Esophagus muscularis mucosa (tissue), 4 donors: ENCODE data around the gene GNAI1. TPM values are rescaled to one million over a fixed set of nuclear protein-coding genes. Genes with fewer than 3 reads are reported as not detected.

Experiments used
- DNase-seq: peaks from one replicate; pipeline ENCODE4 v3.0.0-alpha.2; 2017; ENCODE audit errors: extremely low spot score
- H3K27ac ChIP-seq, 4 donors: fragments of 200-600 bp; sonication (generic); replicated peaks in 1 of 4; 1 replicate in 3 of 4; 2 replicates in 1 of 4; pipeline ENCODE4 v1.5.1; 2016 to 2019; ENCODE audit warnings: mild to moderate bottlenecking in 1 of 4
- H3K27me3 ChIP-seq, 4 donors: fragments of 200-600 bp; sonication (generic); one replicate each; pipeline versions ENCODE4 v1.5.1 to v1.6.0; 2016 to 2019
- H3K36me3 ChIP-seq, 4 donors: fragments of 200-600 bp; sonication (generic); one replicate each; pipeline ENCODE4 v1.5.1; 2016 to 2019
- H3K4me1 ChIP-seq, 4 donors: fragments of 200-600 bp; sonication (generic); one replicate each; pipeline ENCODE4 v1.5.1; 2016 to 2019
- H3K4me3 ChIP-seq, 4 donors: fragments of 200-600 bp; sonication (generic); 1 replicate in 2 of 4; 2 replicates in 2 of 4; pipeline ENCODE4 v1.5.1; 2016 to 2019; ENCODE audit warnings: mild to moderate bottlenecking in 4 of 4, moderate library complexity in 1 of 4
- H3K9me3 ChIP-seq, 4 donors: fragments of 200-600 bp; sonication (generic); 1 replicate in 3 of 4; 2 replicates in 1 of 4; pipeline ENCODE4 v1.5.1; 2016 to 2019
- CTCF ChIP-seq, 3 experiments: fragments of 200-600 bp in 2 of 3; fragments of 450-650 bp in 1 of 3; sonication (generic) in 2 of 3; IDR thresholded peaks; one replicate each; pipeline ENCODE4 v1.5.1; 2017 to 2019; ENCODE audit warnings: antibody characterized with exemption in 3 of 3, mild to moderate bottlenecking in 2 of 3, moderate library complexity in 1 of 3
- EP300 ChIP-seq: sonication (generic); formaldehyde crosslinking; IDR thresholded peaks from one replicate; pipeline ENCODE4 v1.6.1; 2017; ENCODE audit warnings: antibody characterized with exemption
- POLR2A ChIP-seq: fragments of 450-650 bp; IDR thresholded peaks from one replicate; pipeline ENCODE4 v1.6.1; 2017; ENCODE audit warnings: antibody characterized with exemption, moderate library complexity, mild to moderate bottlenecking, low read depth
- POLR2AphosphoS5 ChIP-seq, 2 donors: sonication (generic); formaldehyde crosslinking; IDR thresholded peaks; one replicate each; pipeline ENCODE4 v1.6.1; 2017; ENCODE audit warnings: antibody characterized with exemption in 2 of 2
- WGBS: methylation state at CpG from one replicate; pipeline ENCODE4 v1.1.5; 2018; 5-methylcytosine and 5-hydroxymethylcytosine counted together
- intact Hi-C: fragments of 100-400 bp; cut with DNase I; formaldehyde crosslinking; loops from one replicate; pipeline ENCODE4 v1.15.1; 2023
- total RNA-seq, 4 donors: library from RNA; depleted of rRNA; stranded (reverse); fragments of >200 nt; gene quantifications; one replicate each; pipeline versions ENCODE4 v1.1.0 to v1.2.1, GENCODE V29; 2016

GNAI1 gene
- 100 to 1,000 TPM in 1 of 4 donors, 10 to 100 TPM in 3; 61.0 to 141 (median 75.5) TPM for total RNA-seq

GRCh38 chr7:80134536-80135308, at the start of gene GNAI1:
Gene GNAI1, plus strand, starts transcription at chr7:80134831. Its CDS starts 330 bp downstream, at chr7:80135161.
- peaks cover 5 to 48% (median 45%) of the 10 kb centered on the region in 4 donors for H3K4me1 ChIP-seq
- no peaks in the 10 kb centered on the region for H3K36me3 ChIP-seq

GRCh38 chr7:80087051-80087770, 47.4 kb upstream of the GNAI1 start:
- Histone ChIP-seq H3K27me3 (no peaks in the 10 kb centered on the region), H3K36me3 (no peaks in the 10 kb centered on the region), H3K27ac (no peak overlapping the region), H3K9me3 (peaks cover 0 to 6% (median 0%) of the 10 kb centered on the region in 4 donors), H3K4me3 (no peak overlapping the region), H3K4me1 (peaks cover 0 to 11% (median 3%) of the 10 kb centered on the region in 4 donors)
- 71% methylated on average over 11 of the region's 11 CpGs for WGBS
- no peak for TF ChIP-seq CTCF (IDR thresholded peaks at IDR 0.05)
- TF ChIP-seq EP300 = no peak
- no peak for TF ChIP-seq POLR2AphosphoS5 (IDR thresholded peaks at IDR 0.05)
- TF ChIP-seq POLR2A = no peak
- no peak for DNase-seq
- intact Hi-C loops = no loop called here

More at GRCh38 chr7:80134536-80135308, at the start of gene GNAI1:
- 1% methylated on average over 15 of the region's 92 CpGs for WGBS
- intact Hi-C loops = loop anchor here (2.0 to 10.0 kb wide), 3 partner anchors 37 to 258 kb away; no protein-coding TSS in a partner anchor
- Histone ChIP-seq H3K27ac (peak within 1 kb of the TSS; percentile 95 to 96 (median 96)), H3K27me3 (no peaks in the 10 kb centered on the region), H3K9me3 (no peaks in the 10 kb centered on the region), H3K4me3 (peak within 1 kb of the TSS; percentile 86 to 98 (median 92))
- TF ChIP-seq CTCF (IDR thresholded peaks at IDR 0.05) = peak; percentile 48 to 56 (median 49)
- TF ChIP-seq POLR2A = peak; percentile 19
- TF ChIP-seq EP300 = no peak
- TF ChIP-seq POLR2AphosphoS5 (IDR thresholded peaks at IDR 0.05) = peak; percentile 50 to 79
- no peak for DNase-seq

GRCh38 chr7:80087771-80088170, 46.9 kb upstream of the GNAI1 start:
- intact Hi-C loops = no loop called here

GRCh38 chr7:80088705-80089104, 45.9 kb upstream of the GNAI1 start:
- intact Hi-C loops = no loop called here
- Histone ChIP-seq H3K4me3 (no peak overlapping the region), H3K9me3 (peaks cover 0 to 6% (median 0%) of the 10 kb centered on the region in 4 donors), H3K4me1 (peaks cover 0 to 11% (median 3%) of the 10 kb centered on the region in 4 donors), H3K27ac (no peak overlapping the region), H3K36me3 (no peaks in the 10 kb centered on the region), H3K27me3 (no peaks in the 10 kb centered on the region)
- TF ChIP-seq CTCF (IDR thresholded peaks at IDR 0.05) (no peak), EP300 (no peak), POLR2AphosphoS5 (IDR thresholded peaks at IDR 0.05) (no peak), POLR2A (no peak)
- WGBS = 72% methylated on average over 2 of the region's 2 CpGs
- DNase-seq = no peak

More at GRCh38 chr7:80087771-80088170, 46.9 kb upstream of the GNAI1 start:
- no peak for DNase-seq
- no peak overlapping the region for H3K4me3 ChIP-seq
- no peak overlapping the region for H3K27ac ChIP-seq
- 54% methylated on average over 1 of the region's 1 CpG for WGBS
- no peaks in the 10 kb centered on the region for H3K36me3 ChIP-seq
- TF ChIP-seq POLR2AphosphoS5 (IDR thresholded peaks at IDR 0.05) (no peak), EP300 (no peak), POLR2A (no peak), CTCF (IDR thresholded peaks at IDR 0.05) (no peak)
- H3K9me3 ChIP-seq = peaks cover 0 to 6% (median 0%) of the 10 kb centered on the region in 4 donors
- no peaks in the 10 kb centered on the region for H3K27me3 ChIP-seq
- peaks cover 0 to 11% (median 3%) of the 10 kb centered on the region in 4 donors for H3K4me1 ChIP-seq
